IMR-90 (cell line): ENCODE measurements around the gene ADAP1. TPM values are rescaled to one million over a fixed set of nuclear protein-coding genes. Genes with fewer than 3 reads are reported as not detected.

Experiments
- ATAC-seq: fragments of 200-7000 bp; cut with Tn5 transposase; 2 replicates; pipeline ENCODE4 v1.9.1; 2020; ENCODE audit warnings: low read depth, mild to moderate bottlenecking, moderate library complexity
- BruUV-seq: library from RNA; stranded (reverse); fragments of 400-500 nt; replicated peaks from 2 replicates; lab custom pipeline; 2021; lab: Mats Ljungman, UMichigan
- CTCF ChIA-PET: fragments of 300-600 bp; formaldehyde crosslinking; extraction: SDS; loops from one replicate; lab custom pipeline; 2021; ENCODE audit warnings: antibody characterized with exemption; lab: Yijun Ruan, JAX
- POLR2A ChIA-PET: fragments of 300-600 bp; sonication (Branson Sonifier 250); formaldehyde crosslinking; loops from one replicate; lab custom pipeline; 2022; ENCODE audit warnings: antibody characterized with exemption; ENCODE audit not compliant: unreplicated experiment; lab: Charles Lee
- DNase-seq: peaks from one replicate; pipeline ENCODE4 v3.0.0; 2013
- H2AFZ ChIP-seq: replicated peaks from 2 replicates; pipeline ENCODE3; 2013; ENCODE audit warnings: low read length, mild to moderate bottlenecking; ENCODE audit not compliant: poor library complexity
- H2AK5ac ChIP-seq: 2 replicates; pipeline ENCODE4 v1.6.1; 2013; ENCODE audit warnings: low read depth, low read length, inconsistent platforms
- H2AK9ac ChIP-seq: replicated peaks from 2 replicates; pipeline ENCODE3; 2013; ENCODE audit warnings: mild to moderate bottlenecking, low read depth, low read length, moderate library complexity; ENCODE audit not compliant: poor library complexity
- H2BK120ac ChIP-seq: 2 replicates; pipeline ENCODE4 v1.6.1; 2013; ENCODE audit warnings: low read depth, low read length, inconsistent platforms
- H2BK15ac ChIP-seq: 3 replicates; pipeline ENCODE4 v1.6.1; 2013; ENCODE audit warnings: low read depth, low read length, inconsistent platforms
- H2BK20ac ChIP-seq: 2 replicates; pipeline ENCODE4 v1.6.1; 2013; ENCODE audit warnings: low read depth, mild to moderate bottlenecking, inconsistent platforms, low read length, moderate library complexity
- H2BK5ac ChIP-seq: 2 replicates; pipeline ENCODE4 v1.6.1; 2013; ENCODE audit warnings: mild to moderate bottlenecking, low read depth, low read length, inconsistent platforms; ENCODE audit not compliant: poor library complexity, severe bottlenecking
- H3K14ac ChIP-seq: replicated peaks from 2 replicates; pipeline ENCODE4 v1.6.1; 2013; ENCODE audit warnings: low read depth, low read length, inconsistent platforms
- H3K18ac ChIP-seq: 2 replicates; pipeline ENCODE4 v1.6.1; 2013; ENCODE audit warnings: low read depth, low read length, control low read depth
- H3K23ac ChIP-seq: 2 replicates; pipeline ENCODE4 v1.6.1; 2013; ENCODE audit warnings: low read depth, low read length, inconsistent platforms
- H3K27ac ChIP-seq: 2 replicates; pipeline ENCODE4 v1.5.1; 2013; ENCODE audit warnings: mild to moderate bottlenecking, control low read depth, low read length; ENCODE audit not compliant: insufficient read depth
- H3K27me3 ChIP-seq: 2 replicates; pipeline ENCODE4 v1.6.1; 2013; ENCODE audit warnings: low read length; ENCODE audit not compliant: control insufficient read depth, insufficient read depth
- H3K36me3 ChIP-seq: 2 replicates; pipeline ENCODE4 v1.6.1; 2013; ENCODE audit warnings: low read length, mixed read lengths; ENCODE audit not compliant: control insufficient read depth, insufficient read depth
- H3K4ac ChIP-seq: 2 replicates; pipeline ENCODE4 v1.6.1; 2013; ENCODE audit warnings: low read depth, low read length, inconsistent platforms
- H3K4me1 ChIP-seq: 2 replicates; pipeline ENCODE4 v1.6.1; 2013; ENCODE audit warnings: low read length, mixed read lengths; ENCODE audit not compliant: control insufficient read depth, insufficient read depth
- H3K4me2 ChIP-seq: 2 replicates; pipeline ENCODE4 v1.6.1; 2013; ENCODE audit warnings: low read depth, mild to moderate bottlenecking, control low read depth, low read length, moderate library complexity
- H3K4me3 ChIP-seq: 2 replicates; pipeline ENCODE4 v1.5.1; 2013; ENCODE audit warnings: low read depth, mild to moderate bottlenecking, control low read depth, low read length, moderate library complexity; ENCODE audit not compliant: insufficient read depth
- H3K56ac ChIP-seq: 2 replicates; pipeline ENCODE4 v1.6.1; 2013; ENCODE audit warnings: low read length, inconsistent platforms; ENCODE audit not compliant: insufficient read depth; ENCODE audit errors: extremely low read depth
- H3K79me1 ChIP-seq, 2 experiments: 2 replicates each; pipeline ENCODE4 v1.6.1; 2013; ENCODE audit warnings: low read length in 2 of 2, inconsistent platforms in 1 of 2, low read depth in 1 of 2
- H3K9ac ChIP-seq: 2 replicates; pipeline ENCODE4 v1.6.1; 2013; ENCODE audit warnings: low read depth, low read length, control low read depth
- H3K9me1 ChIP-seq: 2 replicates; pipeline ENCODE4 v1.6.1; 2013; ENCODE audit warnings: low read length, inconsistent platforms; ENCODE audit not compliant: insufficient read depth
- H3K9me3 ChIP-seq: 2 replicates; pipeline ENCODE4 v1.6.1; 2013; ENCODE audit warnings: low read length; ENCODE audit not compliant: control insufficient read depth, insufficient read depth
- H4K20me1 ChIP-seq: 2 replicates; pipeline ENCODE4 v1.6.1; 2013; ENCODE audit warnings: low read length, inconsistent platforms; ENCODE audit not compliant: insufficient read depth
- H4K5ac ChIP-seq: 2 replicates; pipeline ENCODE4 v1.6.1; 2013; ENCODE audit warnings: mild to moderate bottlenecking, low read depth, low read length, control low read depth
- H4K8ac ChIP-seq, 2 experiments: 2 replicates each; pipeline ENCODE4 v1.6.1; 2013; ENCODE audit warnings: low read depth in 2 of 2, low read length in 2 of 2, control low read depth in 1 of 2, inconsistent platforms in 1 of 2
- H4K91ac ChIP-seq: 2 replicates; pipeline ENCODE4 v1.6.1; 2013; ENCODE audit warnings: low read depth, low read length, inconsistent platforms; ENCODE audit not compliant: insufficient read depth
- BHLHE40 ChIP-seq: fragments of 150-350 bp; IDR thresholded peaks from 2 replicates; pipeline ENCODE4 v1.6.1; 2016; ENCODE audit warnings: mild to moderate bottlenecking, low read depth, low read length
- CEBPB ChIP-seq: IDR thresholded peaks from 2 replicates; pipeline ENCODE4 v1.6.1; 2012; ENCODE audit warnings: low read depth, low read length, improper control_type of control experiment
- CHD1 ChIP-seq: IDR thresholded peaks from 2 replicates; pipeline ENCODE4 v1.6.1; 2012; ENCODE audit warnings: low read depth, low read length, improper control_type of control experiment
- FOS ChIP-seq: fragments of 150-350 bp; IDR thresholded peaks from 2 replicates; pipeline ENCODE4 v1.6.1; 2016; ENCODE audit warnings: low read depth, low read length
- MAFK ChIP-seq: IDR thresholded peaks from 2 replicates; pipeline ENCODE4 v1.6.1; 2012; ENCODE audit warnings: low read depth, low read length, improper control_type of control experiment
- POLR2A ChIP-seq: IDR thresholded peaks from 2 replicates; pipeline ENCODE4 v1.6.1; 2012; ENCODE audit warnings: mild to moderate bottlenecking, low read depth, low read length
- RAD21 ChIP-seq: IDR thresholded peaks from 2 replicates; pipeline ENCODE4 v1.6.1; 2012; ENCODE audit warnings: low read length, improper control_type of control experiment
- RCOR1 ChIP-seq: IDR thresholded peaks from 2 replicates; pipeline ENCODE4 v1.6.1; 2012; ENCODE audit warnings: mild to moderate bottlenecking, low read length, improper control_type of control experiment; ENCODE audit not compliant: insufficient replicate concordance
- SMC3 ChIP-seq: fragments of 150-350 bp; IDR thresholded peaks from 2 replicates; pipeline ENCODE4 v1.6.1; 2016; ENCODE audit warnings: low read depth, mild to moderate bottlenecking, antibody characterized with exemption, low read length, moderate library complexity
- WGBS, 2 experiments: methylation state at CpG; one replicate each; pipeline versions ENCODE4 v1.1.5 to v1.1.7; 2013; ENCODE audit warnings: missing lambda C conversion rate in 2 of 2; ENCODE audit not compliant: insufficient read length in 1 of 2; ENCODE audit errors: extremely low coverage in 2 of 2; 5-methylcytosine and 5-hydroxymethylcytosine counted together
- dilution Hi-C: fragments of 300-500 bp; cut with HindIII; formaldehyde crosslinking; loops from one replicate; pipeline ENCODE4 v1.14.3; 2018; ENCODE audit warnings: low sequenced_read_pairs; ENCODE audit not compliant: unreplicated experiment
- in situ Hi-C: fragments of 300-500 bp; cut with MboI; formaldehyde crosslinking; loops from 3 replicates; pipeline ENCODE4 v1.14.3; 2019; ENCODE audit warnings: low sequenced_read_pairs, inconsistent platforms, mixed read lengths
- intact Hi-C: fragments of 100-400 bp; cut with micrococcal nuclease; formaldehyde crosslinking; loops from 2 replicates; pipeline ENCODE4 v1.10.0; 2022
- polyA plus RNA-seq, 3 experiments: library from polyadenylated mRNA; depleted of rRNA; stranded (reverse); fragments of >200 nt; gene quantifications; 2 replicates each; pipeline ENCODE4 v1.2.3, GENCODE V29; 2012; ENCODE audit warnings: low replicate concordance in 1 of 3
- total RNA-seq: library from RNA; depleted of rRNA; stranded (reverse); fragments of >200 nt; gene quantifications from 2 replicates; pipeline ENCODE4 v1.2.3, GENCODE V29; 2012
- TF ChIP-seq, protein P1 (sequence below): fragments of 150-350 bp; IDR thresholded peaks from 2 replicates; pipeline ENCODE4 v1.6.1; 2016; ENCODE audit warnings: low read depth, mild to moderate bottlenecking, low read length, moderate library complexity, borderline replicate concordance

The ADAP1 gene
- total and polyA plus RNA-seq, 2 of the 4 experiments (the other 2 are of a cell fraction) = 1.4 to 2.0 TPM

DNA sequence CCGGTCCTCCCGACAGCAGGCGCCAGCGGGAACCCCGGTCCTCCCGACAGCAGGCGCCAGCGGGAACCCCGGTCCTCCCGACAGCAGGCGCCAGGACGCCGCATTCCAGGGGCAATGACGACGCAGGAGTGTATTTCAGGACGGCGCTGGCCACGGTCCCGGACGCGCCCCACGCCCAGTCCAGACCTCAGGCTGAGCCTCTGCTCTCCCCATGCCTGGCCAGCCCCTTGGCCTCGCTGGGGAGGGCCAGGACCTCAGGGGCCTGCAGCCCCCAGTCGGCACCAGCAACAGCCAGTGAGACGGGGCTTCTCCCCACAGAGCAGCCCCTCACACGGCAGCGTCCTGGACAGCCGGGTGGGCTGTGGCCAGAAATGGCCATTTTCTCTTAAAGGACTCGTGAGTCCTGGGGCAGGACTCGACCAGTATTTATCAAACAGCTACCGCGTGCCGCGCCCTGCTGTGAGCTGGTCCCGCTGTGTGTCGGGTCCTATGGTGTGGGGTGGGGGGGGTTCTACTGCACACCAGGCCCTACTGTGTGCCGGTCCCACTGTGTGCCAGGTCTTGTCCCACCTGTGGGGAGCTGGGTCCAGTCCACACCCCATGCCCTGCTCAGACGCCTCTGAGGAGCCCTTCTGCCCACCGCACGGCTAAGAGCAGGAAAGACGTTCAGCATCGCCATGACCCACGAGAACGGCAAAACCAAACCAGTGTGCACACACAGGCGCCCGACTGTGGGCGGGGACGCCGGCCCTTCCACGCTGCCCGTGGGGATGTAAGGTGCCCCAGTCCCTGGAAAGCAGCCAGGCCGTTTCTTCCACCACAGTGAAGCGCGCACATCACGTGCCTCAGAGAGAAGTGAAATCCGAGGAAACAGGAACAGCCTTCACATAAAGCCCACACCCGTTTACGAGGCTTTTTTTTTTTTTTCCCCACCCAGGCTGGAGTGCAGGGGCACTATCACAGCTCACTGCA, 44.8 kb downstream of the ADAP1 start:
- Histone ChIP-seq H3K18ac (no peak overlapping the region), H3K27ac (no peak overlapping the region; the same call in 1 of the 2 replicates), H3K56ac (no peak overlapping the region), H3K4me2 (peak overlapping the region; percentile 5; the same call in 1 of the 2 replicates), H2BK20ac (no peak overlapping the region), H4K5ac (no peak overlapping the region), H3K27me3 (no peaks in the 10 kb centered on the region; the same call in 1 of the 2 replicates), H3K14ac (no peak overlapping the region), H2BK15ac (no peak overlapping the region), H3K36me3 (no peaks in the 10 kb centered on the region), H3K79me1 (no peaks in the 10 kb centered on the region), H2AK9ac (peak overlapping the region; percentile 89), H2AFZ (peak overlapping the region; percentile 87), H3K4me3 (no peak overlapping the region), H2BK120ac (no peak overlapping the region), H4K91ac (0 out of 2 replicates have a peak overlapping the region, but pooled peaks have one; percentile 32), H3K9ac (no peak overlapping the region), H3K23ac (no peak overlapping the region), H2BK5ac (no peak overlapping the region), H3K9me3 (no peaks in the 10 kb centered on the region), H2AK5ac (peak overlapping the region; percentile 35), H4K8ac (peak overlapping the region in 1 of 2 experiments; percentile 78; a peak in 2 of 4 replicates), H3K9me1 (no peaks in the 10 kb centered on the region), H3K4ac (no peak overlapping the region), H4K20me1 (no peaks in the 10 kb centered on the region; the same call in 1 of the 2 replicates), H3K4me1 (peaks cover 1% of the 10 kb centered on the region; the same call in 1 of the 2 replicates)
- intact Hi-C loops = loop anchor here (1.0 to 10.0 kb wide), 3 partner anchors 45 to 155 kb away; partner anchors contain the start of genes ADAP1 and GPR146
- DNase-seq (peak; percentile 15), ATAC-seq (peak; percentile 63)
- WGBS, 2 experiments = 60% methylated on average over 19 of the region's 58 CpGs; no CpG with 5 or more reads in 1 of the 2 experiments
- TF ChIP-seq, protein P1, sequence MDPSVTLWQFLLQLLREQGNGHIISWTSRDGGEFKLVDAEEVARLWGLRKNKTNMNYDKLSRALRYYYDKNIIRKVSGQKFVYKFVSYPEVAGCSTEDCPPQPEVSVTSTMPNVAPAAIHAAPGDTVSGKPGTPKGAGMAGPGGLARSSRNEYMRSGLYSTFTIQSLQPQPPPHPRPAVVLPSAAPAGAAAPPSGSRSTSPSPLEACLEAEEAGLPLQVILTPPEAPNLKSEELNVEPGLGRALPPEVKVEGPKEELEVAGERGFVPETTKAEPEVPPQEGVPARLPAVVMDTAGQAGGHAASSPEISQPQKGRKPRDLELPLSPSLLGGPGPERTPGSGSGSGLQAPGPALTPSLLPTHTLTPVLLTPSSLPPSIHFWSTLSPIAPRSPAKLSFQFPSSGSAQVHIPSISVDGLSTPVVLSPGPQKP = no peak
- TF ChIP-seq RAD21 (no peak), CHD1 (no peak), CEBPB (no peak), SMC3 (no peak), RCOR1 (no peak), MAFK (no peak), FOS (no peak), BHLHE40 (no peak), POLR2A (no peak)
- CTCF ChIA-PET = no interaction called here
- BruUV-seq = no TSS peak
- dilution Hi-C loops = no loop called here
- POLR2A ChIA-PET = no interaction called here
- in situ Hi-C loops = no loop called here
